Smooth muscle cell (in vitro differentiated cells): ENCODE results near the gene CUEDC1. TPM values are rescaled to one million over a fixed set of nuclear protein-coding genes. Genes with fewer than 3 reads are reported as not detected.
A peak's percentile ranks its signal among the peaks of the same experiment; 100 is the strongest.

ENCODE experiments used
- DNase-seq: peaks from one replicate; lab custom pipeline; 2025; ENCODE audit not compliant: unreplicated experiment; lab: John Stamatoyannopoulos, UW
- H2AFZ ChIP-seq: fragments of 200-600 bp; sonication (generic); 2 replicates; pipeline ENCODE4 v1.6.0; 2016; ENCODE audit warnings: antibody characterized with exemption, low read depth, mild to moderate bottlenecking
- H3F3A ChIP-seq: fragments of 200-600 bp; sonication (generic); 2 replicates; pipeline ENCODE4 v1.6.0; 2017; ENCODE audit warnings: antibody characterized with exemption, low read depth
- H3K27ac ChIP-seq: fragments of 200-600 bp; sonication (generic); 2 replicates; pipeline ENCODE4 v1.5.1; 2016; ENCODE audit warnings: low read depth, mild to moderate bottlenecking
- H3K27me3 ChIP-seq: fragments of 200-600 bp; sonication (generic); 2 replicates; pipeline ENCODE4 v1.6.1; 2016; ENCODE audit warnings: low read depth, mild to moderate bottlenecking
- H3K36me3 ChIP-seq: fragments of 200-600 bp; sonication (generic); 2 replicates; pipeline ENCODE4 v1.5.1; 2016; ENCODE audit warnings: low read depth
- H3K4me1 ChIP-seq: fragments of 200-600 bp; sonication (generic); 2 replicates; pipeline ENCODE4 v1.5.1; 2016; ENCODE audit warnings: low read depth
- H3K4me2 ChIP-seq: fragments of 200-600 bp; sonication (generic); 2 replicates; pipeline ENCODE4 v1.6.0; 2016; ENCODE audit warnings: mild to moderate bottlenecking
- H3K4me3 ChIP-seq: fragments of 200-600 bp; sonication (generic); 2 replicates; pipeline ENCODE4 v1.5.1; 2016; ENCODE audit warnings: mild to moderate bottlenecking
- H3K79me2 ChIP-seq: fragments of 200-600 bp; sonication (generic); 2 replicates; pipeline ENCODE4 v1.6.0; 2016; ENCODE audit warnings: low read depth, mild to moderate bottlenecking
- H3K9ac ChIP-seq: fragments of 200-600 bp; sonication (generic); 2 replicates; pipeline ENCODE4 v1.6.0; 2016; ENCODE audit warnings: low read depth
- H3K9me3 ChIP-seq: fragments of 200-600 bp; sonication (generic); replicated peaks from 2 replicates; pipeline ENCODE4 v1.5.1; 2016; ENCODE audit warnings: low read depth
- H4K20me1 ChIP-seq: fragments of 200-600 bp; sonication (generic); 2 replicates; pipeline ENCODE4 v1.6.0; 2016; ENCODE audit warnings: low read depth
- WGBS: methylation state at CpG from one replicate; pipeline ENCODE4 v1.1.7; 2016; ENCODE audit warnings: low lambda C conversion rate; 5-methylcytosine and 5-hydroxymethylcytosine counted together
- polyA plus RNA-seq: library from polyadenylated mRNA; unstranded; fragments of >200 nt; fragmentation: Nextera tagmentation; extraction: Ambion mirVana; gene quantifications from 2 replicates; pipeline ENCODE4 v1.2.1, GENCODE V29; 2016
- total RNA-seq: library from RNA; depleted of rRNA; stranded (reverse); fragments of >200 nt; gene quantifications from 2 replicates; pipeline ENCODE4 v1.2.3, GENCODE V29; 2014
- TF ChIP-seq, protein P1 (sequence below): fragments of 200-600 bp; sonication (generic); IDR thresholded peaks from 2 replicates; pipeline ENCODE4 v1.5.1; 2017; ENCODE audit warnings: borderline replicate concordance, mild to moderate bottlenecking, antibody characterized with exemption; ENCODE audit not compliant: insufficient read depth, poor library complexity, severe bottlenecking

CUEDC1 gene
- total and polyA plus RNA-seq, 2 experiments from 2014 or later: 11.1 to 11.7 TPM

- no peaks in the 10 kb centered on the region for H3K36me3 ChIP-seq
- peaks cover 31% of the 10 kb centered on the region for H3K4me1 ChIP-seq
- H3K27me3 ChIP-seq: no peaks in the 10 kb centered on the region
- peaks cover 9% of the 10 kb centered on the region for H3F3A ChIP-seq
- peaks cover 4% of the 10 kb centered on the region for H4K20me1 ChIP-seq
- no peak overlapping the region for H3K9ac ChIP-seq
- DNase-seq: no peak
- no peak overlapping the region for H3K4me3 ChIP-seq
- H2AFZ ChIP-seq: no peak overlapping the region
- WGBS: 91% methylated on average over 8 of the region's 8 CpGs
- TF ChIP-seq, protein P1, sequence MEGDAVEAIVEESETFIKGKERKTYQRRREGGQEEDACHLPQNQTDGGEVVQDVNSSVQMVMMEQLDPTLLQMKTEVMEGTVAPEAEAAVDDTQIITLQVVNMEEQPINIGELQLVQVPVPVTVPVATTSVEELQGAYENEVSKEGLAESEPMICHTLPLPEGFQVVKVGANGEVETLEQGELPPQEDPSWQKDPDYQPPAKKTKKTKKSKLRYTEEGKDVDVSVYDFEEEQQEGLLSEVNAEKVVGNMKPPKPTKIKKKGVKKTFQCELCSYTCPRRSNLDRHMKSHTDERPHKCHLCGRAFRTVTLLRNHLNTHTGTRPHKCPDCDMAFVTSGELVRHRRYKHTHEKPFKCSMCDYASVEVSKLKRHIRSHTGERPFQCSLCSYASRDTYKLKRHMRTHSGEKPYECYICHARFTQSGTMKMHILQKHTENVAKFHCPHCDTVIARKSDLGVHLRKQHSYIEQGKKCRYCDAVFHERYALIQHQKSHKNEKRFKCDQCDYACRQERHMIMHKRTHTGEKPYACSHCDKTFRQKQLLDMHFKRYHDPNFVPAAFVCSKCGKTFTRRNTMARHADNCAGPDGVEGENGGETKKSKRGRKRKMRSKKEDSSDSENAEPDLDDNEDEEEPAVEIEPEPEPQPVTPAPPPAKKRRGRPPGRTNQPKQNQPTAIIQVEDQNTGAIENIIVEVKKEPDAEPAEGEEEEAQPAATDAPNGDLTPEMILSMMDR: no peak
- no peaks in the 10 kb centered on the region for H3K79me2 ChIP-seq
- H3K27ac ChIP-seq: no peak overlapping the region
- no peak overlapping the region for H3K4me2 ChIP-seq
- H3K9me3 ChIP-seq: no peaks in the 10 kb centered on the region
Observed at GRCh38 chr17:57895382-57896060, 59.7 kb downstream of the CUEDC1 start.

DNA sequence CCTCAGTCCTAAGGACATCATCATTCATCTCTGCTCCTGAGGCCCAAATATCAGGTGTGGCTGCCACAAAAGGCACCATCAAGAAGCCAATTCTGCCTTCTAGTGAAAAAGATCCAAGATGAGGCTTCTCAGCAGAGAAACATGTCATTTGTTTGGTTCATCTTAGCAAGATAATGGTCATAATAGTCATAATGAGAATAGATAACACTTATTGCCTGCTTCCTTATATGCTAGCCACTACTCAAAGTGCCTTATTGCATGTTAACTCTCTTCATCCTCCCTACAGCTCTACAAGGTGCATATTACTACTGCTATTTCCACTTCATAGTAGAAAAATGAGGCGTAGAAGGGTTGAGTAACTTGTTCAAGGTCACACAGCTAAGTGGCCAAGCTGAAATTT lies 60.4 kb downstream of the CUEDC1 start:
- Histone ChIP-seq H3K79me2 (no peaks in the 10 kb centered on the region), H3K9me3 (no peaks in the 10 kb centered on the region), H3K4me3 (no peak overlapping the region), H3K4me2 (no peak overlapping the region), H3K36me3 (no peaks in the 10 kb centered on the region), H4K20me1 (peaks cover 4% of the 10 kb centered on the region), H3K27ac (no peak overlapping the region), H3F3A (peaks cover 9% of the 10 kb centered on the region), H2AFZ (no peak overlapping the region), H3K4me1 (peaks cover 30% of the 10 kb centered on the region), H3K27me3 (no peaks in the 10 kb centered on the region), H3K9ac (no peak overlapping the region)
- DNase-seq: no peak
- 97% methylated on average over 1 of the region's 1 CpG for WGBS
- TF ChIP-seq, protein P1: no peak

GRCh38 chr17:57892820-57893595 lies 62.2 kb downstream of the CUEDC1 start:
- Histone ChIP-seq H4K20me1 (no peaks in the 10 kb centered on the region), H3K9ac (peak overlapping the region; percentile 62), H3K4me1 (peaks cover 14% of the 10 kb centered on the region), H3K27ac (peak overlapping the region; percentile 92), H3K4me3 (peak overlapping the region; percentile 14), H3K79me2 (peaks cover 9% of the 10 kb centered on the region), H3K27me3 (no peaks in the 10 kb centered on the region), H3K4me2 (peak overlapping the region; percentile 78), H3K9me3 (no peaks in the 10 kb centered on the region), H3F3A (peaks cover 9% of the 10 kb centered on the region), H2AFZ (no peak overlapping the region), H3K36me3 (no peaks in the 10 kb centered on the region)
- TF ChIP-seq, protein P1: no peak
- WGBS: 4% methylated on average over 16 of the region's 16 CpGs
- peak; percentile 80 for DNase-seq
